GM19240 (cell line): ENCODE measurements around the gene HGS.

Source experiments
- DNase-seq: peaks from one replicate; pipeline ENCODE4 v3.0.0; 2011; ENCODE audit warnings: low spot score; ENCODE audit not compliant: insufficient read length

HGS gene, protein sequence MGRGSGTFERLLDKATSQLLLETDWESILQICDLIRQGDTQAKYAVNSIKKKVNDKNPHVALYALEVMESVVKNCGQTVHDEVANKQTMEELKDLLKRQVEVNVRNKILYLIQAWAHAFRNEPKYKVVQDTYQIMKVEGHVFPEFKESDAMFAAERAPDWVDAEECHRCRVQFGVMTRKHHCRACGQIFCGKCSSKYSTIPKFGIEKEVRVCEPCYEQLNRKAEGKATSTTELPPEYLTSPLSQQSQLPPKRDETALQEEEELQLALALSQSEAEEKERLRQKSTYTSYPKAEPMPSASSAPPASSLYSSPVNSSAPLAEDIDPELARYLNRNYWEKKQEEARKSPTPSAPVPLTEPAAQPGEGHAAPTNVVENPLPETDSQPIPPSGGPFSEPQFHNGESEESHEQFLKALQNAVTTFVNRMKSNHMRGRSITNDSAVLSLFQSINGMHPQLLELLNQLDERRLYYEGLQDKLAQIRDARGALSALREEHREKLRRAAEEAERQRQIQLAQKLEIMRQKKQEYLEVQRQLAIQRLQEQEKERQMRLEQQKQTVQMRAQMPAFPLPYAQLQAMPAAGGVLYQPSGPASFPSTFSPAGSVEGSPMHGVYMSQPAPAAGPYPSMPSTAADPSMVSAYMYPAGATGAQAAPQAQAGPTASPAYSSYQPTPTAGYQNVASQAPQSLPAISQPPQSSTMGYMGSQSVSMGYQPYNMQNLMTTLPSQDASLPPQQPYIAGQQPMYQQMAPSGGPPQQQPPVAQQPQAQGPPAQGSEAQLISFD

DNA sequence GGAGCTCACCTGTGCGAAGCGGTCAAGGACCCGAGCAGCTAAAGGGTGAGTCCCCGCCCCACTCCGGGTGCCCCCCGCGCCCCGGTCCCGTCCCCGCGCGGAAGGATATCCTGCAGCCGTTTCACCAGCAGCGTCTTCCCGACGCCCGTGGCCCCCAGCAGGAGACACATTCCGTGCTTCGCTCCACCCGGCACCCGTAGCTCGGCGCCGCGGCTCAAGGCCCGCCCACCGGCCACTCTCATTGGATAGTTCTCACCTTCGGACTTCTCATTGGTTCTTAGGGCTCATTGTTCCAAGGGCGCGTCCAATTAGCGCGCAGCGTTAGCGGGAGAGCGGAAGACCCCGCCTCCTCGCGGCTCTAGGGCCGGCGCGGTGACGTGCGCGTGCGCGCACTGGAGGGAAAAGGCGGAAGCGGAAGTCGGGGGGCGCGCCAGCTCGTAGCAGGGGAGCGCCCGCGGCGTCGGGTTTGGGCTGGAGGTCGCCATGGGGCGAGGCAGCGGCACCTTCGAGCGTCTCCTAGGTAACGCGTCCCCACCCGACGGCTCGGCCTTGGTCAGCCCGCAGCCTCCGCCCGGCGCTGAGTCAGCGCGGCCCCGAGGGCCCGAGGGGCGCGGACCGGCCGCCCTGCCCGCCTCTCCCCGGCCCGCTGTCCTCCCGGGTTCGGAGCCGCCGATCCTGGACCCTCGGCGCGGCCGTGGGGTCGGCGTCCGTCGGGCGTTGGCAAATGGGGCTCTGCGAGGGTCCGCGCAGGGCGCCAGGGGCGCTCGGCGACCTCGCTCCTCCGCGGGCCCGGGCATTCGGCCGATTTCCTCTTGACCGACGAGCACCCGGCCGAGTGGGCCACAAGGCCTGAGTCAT, at the start of gene HGS, which contains the start of gene ARL16:
TSS of gene HGS (plus strand) at position 428 of the 858 bp plus-strand sequence. CDS start at position 484, 56 bp downstream.
TSS of gene ARL16 (minus strand) at position 214 of the 858 bp plus-strand sequence. CDS start at position 170, 44 bp downstream.
- peak; percentile 100 for DNase-seq

DNA sequence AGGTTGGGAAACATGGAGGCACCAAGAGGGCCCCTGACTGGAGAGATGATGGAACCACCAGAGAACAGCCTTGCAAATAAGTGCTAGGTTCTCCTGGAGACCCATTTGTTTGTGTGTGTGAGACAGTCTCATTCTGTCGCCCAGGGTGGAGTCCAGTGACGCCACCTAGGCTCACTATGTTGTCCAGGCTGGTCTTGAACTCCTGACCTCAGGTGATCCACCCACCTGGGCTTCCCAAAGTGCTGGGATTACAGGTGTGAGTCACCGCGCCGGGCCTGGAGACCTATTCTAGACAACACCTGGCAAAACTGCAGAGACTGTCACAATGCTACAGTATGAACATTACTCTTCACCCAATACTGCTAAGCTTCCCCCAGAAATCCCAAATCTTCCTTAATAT, 48.4 kb upstream of the HGS start:
- DNase-seq: no peak

DNA sequence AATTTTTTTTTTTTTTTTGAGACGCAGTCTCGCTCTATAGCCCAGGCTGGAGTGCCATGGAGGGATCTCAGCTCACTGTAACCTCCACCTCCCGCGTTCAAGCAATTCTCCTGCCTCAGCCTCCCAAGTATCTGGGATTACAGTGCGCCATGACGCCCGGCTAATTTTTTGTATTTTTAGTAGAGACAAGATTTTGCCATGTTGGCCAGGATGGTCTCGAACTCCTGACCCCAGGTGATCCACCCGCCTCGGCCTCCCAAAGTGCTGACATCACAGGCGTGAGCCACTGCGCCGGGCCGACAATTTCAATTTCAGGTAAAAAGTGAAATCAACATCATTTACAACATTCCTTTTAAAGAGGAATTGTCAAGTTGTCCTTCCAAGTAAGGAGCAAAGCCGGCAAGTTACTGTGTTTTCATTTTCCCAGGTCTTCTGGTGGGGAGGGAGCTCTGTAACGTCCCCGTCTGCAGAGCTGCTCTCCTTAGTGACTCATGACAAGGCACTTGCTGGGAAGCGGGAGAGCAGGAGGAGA, 47.8 kb upstream of the HGS start:
- DNase-seq: no peak

DNA sequence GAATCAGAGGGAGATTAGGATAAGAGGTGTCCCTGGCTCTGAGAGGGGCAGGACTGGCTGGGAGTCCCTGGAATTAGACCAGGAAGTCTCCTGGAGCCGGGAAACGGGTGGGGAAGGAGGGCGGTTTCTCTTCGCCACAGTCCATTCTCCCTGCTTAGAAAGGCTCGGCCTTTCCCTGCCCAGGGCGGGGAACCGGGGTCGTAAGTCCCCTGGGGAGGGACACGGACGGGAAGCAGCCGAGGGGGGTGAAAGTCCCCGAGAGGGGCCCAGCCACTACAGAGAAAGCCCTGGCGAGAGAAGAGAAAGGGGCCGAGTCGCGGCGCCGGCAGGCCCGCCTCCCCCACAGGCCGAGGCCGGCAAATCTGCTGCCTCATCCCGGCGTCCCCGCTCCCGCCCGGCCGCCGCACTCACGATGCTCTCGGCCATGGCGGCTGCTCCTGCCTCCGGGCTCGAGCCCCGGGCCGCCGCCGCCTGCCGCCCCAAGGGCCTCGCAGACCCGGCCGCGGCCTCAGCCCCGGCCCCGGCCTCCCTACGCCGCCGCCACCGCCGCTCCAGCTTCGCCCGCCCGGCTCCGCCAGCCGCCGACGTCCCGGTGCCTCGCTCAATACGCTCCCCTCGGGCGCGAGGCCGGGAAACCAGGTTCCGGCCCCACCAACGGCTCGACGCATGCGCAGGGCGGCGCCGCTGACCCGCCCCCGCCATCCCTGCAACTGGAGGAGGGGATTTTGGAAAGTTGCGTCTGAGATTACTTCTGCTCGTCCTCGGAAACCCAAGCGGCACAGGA, 47.1 kb upstream of the HGS start, which contains the start of the genes NPLOC4 and TSPAN10:
TSS of gene NPLOC4 (minus strand) at position 608 of the 784 bp plus-strand sequence. CDS start at position 426, 182 bp downstream.
TSS of gene TSPAN10 (plus strand) at position 692 of the 784 bp plus-strand sequence. CDS start 5,217 bp downstream, outside the sequence.
- DNase-seq: peak; percentile 96

DNA sequence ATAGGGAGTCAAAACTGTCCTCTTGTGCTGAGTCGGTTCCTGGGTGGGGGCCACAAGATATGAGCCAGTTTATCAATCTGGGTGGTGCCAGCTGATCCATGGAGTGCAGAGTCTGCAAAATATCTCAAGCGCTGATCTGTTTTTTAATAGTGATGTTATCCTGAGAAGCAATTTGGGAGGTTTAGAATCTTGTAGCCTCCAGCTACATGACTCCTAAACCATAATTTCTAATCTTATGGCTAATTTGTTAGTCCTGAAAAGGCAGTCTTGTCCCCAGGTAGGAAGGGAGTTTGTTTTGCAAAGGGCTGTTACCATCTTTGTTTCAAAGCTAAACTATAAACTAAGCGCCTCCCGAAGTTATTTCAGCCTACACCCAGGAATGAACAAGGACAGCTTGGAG, 45.1 kb upstream of the HGS start:
- no peak for DNase-seq

DNA sequence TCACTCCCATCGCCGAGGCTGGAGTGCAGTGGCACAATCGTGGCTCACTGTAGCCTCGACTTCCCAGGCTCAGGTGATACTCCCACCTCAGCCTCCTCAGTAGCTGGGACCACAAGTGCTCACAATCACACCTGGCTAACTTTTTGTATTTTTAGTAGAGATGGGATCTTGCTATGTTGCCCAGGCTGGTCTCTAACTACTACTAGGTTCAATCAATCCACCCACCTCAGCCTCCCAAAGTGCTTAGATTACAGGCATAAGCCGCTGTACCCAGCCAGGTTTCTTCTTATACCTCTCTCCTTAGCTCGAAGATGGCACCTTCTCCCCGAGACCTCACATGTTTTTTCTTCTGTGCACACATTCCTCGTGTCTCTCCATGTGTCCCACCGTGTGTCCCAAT, 43.8 kb upstream of the HGS start:
- no peak for DNase-seq

DNA sequence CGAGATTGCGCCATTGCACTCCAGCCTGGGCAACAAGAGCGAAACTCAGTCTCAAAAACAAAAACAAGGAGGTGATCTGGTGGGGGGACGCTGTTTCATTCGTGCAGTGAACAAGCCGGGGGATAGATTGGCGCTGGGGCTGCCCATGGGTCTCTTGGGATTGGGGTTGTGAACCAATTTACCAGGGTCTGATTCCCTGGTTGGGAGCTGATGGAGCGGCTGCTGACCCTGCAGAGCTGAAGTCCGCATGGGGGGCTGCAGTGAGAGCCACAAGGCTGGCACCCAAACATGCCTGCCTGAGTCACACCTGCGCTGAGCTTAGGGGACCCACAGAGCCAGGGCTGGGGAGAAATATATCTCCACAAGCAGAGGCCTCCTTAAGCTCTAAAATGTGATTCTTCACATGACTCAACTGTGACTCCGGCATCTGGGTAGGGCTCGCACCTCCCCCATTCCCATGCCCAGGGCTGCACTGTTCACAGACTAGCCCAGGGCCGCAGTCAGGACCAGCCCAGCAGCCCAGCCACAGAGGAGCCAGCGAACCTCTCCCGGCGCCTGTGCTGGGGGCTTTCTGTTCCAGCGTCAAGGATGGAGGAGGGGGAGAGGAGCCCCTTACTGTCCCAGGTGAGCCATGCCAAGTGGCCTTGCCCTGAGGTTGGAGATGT, 41.9 kb upstream of the HGS start:
- DNase-seq: no peak

DNA sequence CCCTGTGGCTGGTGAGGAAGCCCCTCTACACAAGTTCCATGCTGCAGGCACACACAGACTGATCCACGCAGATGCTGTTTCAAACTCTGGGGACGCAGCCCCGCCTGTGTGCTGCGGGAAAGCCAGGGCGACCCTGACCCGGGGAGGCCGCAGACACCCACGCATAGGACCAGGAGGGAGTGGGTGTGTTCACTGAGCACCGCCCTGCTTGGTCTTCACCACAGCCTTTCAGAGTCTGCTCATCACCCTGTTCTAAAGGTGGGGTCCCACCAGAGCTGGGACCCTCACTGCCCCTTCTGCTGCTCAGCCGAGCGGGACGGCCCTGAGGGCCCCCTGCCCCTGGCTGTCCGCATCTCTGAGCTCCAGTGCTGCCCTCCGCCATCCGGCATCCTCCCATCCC, 39.3 kb upstream of the HGS start:
- no peak for DNase-seq

DNA sequence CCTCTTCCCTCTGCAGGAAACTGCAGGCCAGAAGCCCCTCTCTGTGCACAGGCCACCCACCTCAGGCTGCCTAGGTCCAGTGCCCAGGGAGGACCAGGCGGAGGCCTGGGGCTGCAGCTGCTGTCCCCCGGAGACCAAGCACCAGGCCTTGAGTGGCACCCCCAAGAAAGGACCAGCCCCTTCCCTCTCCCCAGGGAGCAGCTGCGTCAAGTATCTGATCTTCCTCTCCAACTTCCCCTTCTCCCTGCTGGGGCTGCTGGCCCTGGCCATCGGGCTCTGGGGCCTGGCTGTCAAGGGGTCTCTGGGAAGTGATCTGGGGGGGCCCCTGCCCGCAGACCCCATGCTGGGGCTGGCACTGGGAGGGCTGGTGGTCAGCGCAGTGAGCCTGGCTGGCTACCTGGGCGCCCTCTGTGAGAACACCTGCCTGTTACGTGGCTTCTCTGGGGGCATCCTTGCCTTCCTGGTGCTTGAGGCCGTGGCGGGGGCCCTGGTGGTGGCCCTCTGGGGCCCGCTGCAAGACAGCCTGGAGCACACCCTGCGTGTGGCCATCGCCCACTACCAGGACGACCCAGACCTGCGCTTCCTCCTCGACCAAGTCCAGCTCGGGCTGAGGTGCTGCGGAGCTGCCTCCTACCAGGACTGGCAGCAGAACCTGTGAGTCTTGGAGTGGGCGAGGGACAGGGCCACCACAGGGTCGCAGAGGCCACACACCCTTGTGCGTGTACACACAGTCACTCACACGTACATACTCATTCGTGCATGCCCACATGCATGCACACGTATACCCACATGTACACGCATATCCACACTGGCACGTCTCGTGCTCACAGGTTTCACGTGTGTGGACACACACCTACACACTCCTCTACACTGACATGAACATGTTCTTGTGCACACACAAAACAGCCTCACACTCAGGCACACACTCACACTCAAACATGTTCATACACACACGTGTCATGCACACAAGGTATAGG, 38.5 kb upstream of the HGS start:
- DNase-seq: no peak

DNA sequence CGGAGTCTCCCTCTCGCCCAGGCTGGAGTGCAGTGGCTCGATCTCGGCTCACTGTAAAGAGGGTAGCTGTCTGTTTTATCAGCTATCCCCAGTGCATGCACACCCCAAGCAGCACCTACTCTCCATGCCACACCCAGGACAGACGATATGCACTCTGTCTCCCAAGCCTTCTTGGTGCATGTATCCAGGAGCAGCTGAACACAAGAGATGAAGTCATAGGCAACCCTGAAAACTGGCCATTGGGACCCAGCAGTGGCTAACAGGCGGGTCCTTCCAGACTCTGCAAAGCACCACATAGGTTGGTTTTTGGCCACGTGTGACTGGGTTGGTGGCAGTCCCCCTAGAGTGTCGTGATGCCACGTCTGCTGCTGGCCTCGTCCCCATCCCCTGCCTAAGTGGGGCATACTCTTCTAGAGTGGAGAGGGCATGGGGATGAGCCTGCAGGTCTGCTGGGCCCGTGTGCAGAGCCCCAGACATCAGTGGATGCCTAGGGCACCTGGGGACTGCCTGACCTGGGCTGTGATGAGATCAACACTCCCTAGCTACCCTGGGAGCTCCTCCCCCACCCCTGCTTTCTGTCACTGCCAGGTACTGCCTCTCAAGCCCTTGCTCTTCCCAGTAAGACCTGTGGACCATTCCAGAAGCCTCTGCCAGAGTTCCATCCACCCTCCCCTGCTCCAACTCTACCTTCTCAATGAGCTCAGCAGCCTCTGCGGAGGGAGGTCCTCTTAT, 36.8 kb upstream of the HGS start:
- no peak for DNase-seq

DNA sequence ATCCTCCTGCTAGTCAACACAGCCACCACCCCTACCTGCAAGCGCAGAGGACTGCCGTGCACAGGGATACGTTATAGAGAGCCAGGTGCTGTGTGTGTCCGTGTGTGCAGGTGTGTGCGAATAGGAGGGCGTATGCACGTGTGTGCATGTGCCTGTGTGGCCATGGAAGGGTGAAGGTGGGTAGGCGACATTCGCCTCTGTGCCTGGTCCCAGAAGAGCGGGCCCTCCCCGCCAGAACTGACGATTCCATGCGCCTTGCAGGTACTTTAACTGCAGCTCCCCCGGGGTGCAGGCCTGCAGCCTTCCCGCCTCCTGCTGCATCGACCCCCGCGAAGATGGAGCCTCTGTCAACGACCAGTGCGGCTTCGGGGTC, 36.2 kb upstream of the HGS start:
- no peak for DNase-seq

DNA sequence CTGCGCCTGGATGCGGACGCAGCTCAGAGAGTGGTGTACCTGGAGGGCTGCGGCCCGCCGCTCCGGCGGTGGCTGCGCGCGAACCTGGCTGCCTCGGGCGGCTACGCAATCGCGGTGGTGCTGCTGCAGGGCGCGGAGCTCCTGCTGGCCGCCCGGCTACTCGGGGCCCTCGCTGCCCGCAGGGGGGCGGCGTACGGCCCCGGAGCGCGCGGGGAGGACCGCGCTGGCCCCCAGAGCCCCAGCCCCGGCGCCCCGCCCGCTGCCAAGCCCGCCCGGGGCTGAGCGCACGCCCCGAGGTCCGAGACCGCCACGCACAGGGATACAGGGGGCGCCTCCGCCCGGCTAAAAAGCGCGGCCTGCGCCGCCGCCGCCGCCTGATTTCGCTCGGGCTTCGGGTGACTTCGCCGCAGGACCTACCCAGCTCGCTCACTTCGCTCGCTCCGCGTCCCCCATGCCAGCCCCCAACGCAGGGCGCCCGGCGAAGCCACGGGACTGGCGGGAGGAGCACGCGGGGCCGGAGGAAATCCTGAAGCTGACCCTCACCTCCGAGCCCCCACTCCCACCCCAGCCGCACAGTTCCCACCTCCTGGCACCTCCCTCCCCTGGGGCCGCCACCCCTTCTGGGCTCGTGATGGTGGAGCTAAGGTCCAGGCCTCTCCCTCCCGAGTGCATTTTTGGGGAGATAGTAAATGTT, 35.7 kb upstream of the HGS start:
- DNase-seq: no peak

DNA sequence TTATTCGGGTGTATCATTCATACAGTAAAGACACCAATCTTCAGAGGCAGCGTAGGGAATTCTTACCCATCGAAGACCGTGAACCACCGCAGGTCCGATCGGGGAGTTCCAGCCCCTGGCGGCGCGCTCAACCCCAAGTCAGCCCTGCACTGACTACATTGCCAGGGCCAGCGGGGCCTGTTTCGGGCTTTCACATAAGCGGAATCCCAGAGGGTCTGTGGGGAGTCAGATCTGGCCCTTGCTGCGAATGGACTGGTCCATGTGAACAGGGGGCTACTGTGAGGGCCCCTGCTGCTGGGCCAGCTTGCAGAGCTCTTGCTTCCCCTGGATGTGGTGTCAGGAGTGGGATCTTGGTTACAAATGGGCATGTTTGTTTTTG, 35.1 kb upstream of the HGS start:
- no peak for DNase-seq

DNA sequence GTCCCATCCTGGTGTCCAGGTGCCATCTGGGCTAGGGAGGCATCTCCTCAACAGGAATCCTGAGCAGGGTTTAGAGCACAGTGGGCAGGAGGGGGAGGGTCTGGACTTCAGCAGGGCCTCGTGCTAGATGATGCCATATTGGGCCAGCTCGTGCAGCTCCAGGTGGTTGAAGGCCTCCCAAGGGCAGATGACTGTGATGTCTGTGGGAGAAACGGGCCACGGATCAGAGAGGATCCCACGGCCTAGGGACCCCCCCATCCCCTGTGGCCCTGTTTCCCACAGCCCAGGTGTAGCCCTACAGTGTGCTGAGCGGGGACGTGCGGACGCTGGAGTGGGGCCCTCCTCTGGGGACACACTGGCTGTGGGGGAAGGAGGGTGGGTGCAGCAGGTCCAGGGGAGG, 32.9 kb upstream of the HGS start:
- DNase-seq: no peak

DNA sequence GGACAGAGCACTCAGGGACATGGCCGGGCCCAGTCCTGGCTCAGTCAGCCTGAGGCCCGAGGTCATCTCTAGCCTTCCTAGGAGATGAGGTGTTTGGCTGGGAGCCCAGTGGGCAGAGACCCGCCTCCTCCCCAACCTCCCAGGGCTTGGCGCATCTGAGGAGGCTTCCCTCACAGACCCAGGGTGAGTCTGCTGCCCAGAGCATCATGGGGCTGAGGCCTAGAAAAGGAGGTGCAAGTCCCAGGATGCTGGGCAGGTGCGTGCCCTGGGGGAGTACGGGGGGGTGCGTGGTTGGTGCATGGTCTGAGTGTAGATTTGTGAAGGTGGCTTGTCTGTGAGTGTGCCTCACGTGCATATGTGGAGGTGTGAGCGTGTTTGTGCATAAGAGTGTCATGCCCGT, 32.1 kb upstream of the HGS start:
- DNase-seq: no peak

DNA sequence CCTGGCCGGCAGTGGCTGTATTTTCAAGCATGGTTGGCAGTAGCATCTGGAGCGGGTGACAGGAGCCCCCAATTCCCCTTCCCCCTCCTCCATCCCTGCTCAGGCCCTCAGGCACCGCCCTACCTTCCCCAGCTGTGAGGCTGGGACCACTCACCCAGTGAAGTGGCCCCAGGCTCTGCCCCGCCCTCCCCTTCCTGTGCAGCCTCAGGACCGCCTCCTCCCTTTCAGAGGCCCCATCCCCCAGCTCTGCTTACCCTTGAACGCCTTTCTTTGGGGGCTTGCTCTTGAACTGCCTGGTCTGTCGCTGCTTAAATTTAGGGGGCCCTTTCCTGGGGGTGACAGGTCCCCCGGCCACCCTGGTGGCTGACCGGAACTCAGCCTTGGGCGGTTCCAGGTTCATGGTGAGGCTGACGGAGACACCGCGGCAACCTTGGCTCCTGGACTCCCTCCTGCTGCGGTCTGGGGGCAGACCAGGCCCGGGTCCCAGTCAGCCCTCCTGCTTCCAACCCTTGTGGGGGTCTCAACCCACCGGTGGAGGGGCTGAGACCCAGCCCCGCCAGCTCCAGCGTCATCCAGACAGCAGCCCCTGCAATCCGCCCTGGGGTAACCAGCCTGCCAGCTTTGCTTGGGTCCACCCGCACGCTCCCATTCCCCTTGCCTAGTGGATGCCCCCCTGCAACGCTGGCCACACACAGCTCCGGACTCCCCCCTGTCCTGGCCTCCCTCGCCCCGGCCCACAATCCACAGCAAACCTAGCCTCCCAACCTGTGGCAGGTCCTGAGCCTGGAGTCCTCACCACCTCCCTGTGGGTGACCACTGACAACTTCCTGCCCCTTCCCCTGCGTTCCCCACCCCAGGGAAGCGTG, 30.7 kb upstream of the HGS start:
- peak; percentile 57 for DNase-seq
